Mesenchymal stem cell (in vitro differentiated cells and primary cell): ENCODE data around the gene AK9.

Source experiments
- DNase-seq: peaks from one replicate; pipeline ENCODE4 v3.0.0-alpha.2; 2013
- H2AFZ ChIP-seq: one replicate; pipeline ENCODE4 v1.6.1; 2013; ENCODE audit warnings: low read depth, mild to moderate bottlenecking, control low read depth, inconsistent platforms, low read length, moderate library complexity
- H2AK5ac ChIP-seq: 2 replicates; pipeline ENCODE4 v1.6.1; 2013; ENCODE audit warnings: low read length, moderate library complexity, mild to moderate bottlenecking, inconsistent platforms; ENCODE audit not compliant: severe bottlenecking
- H2BK120ac ChIP-seq: one replicate; pipeline ENCODE4 v1.6.1; 2013; ENCODE audit warnings: low read depth, mild to moderate bottlenecking, inconsistent platforms, low read length, moderate library complexity
- H2BK12ac ChIP-seq, 2 experiments: one replicate each; pipeline ENCODE4 v1.6.1; 2013; ENCODE audit warnings: inconsistent platforms in 2 of 2, low read length in 2 of 2, mild to moderate bottlenecking in 2 of 2, moderate library complexity in 2 of 2, control low read depth in 1 of 2
- H2BK15ac ChIP-seq: one replicate; pipeline ENCODE4 v1.6.1; 2013; ENCODE audit warnings: mild to moderate bottlenecking, low read depth, inconsistent platforms; ENCODE audit not compliant: poor library complexity, severe bottlenecking
- H2BK5ac ChIP-seq: 2 replicates; pipeline ENCODE4 v1.6.1; 2013; ENCODE audit warnings: low read depth, mild to moderate bottlenecking, low read length, control low read depth, inconsistent platforms; ENCODE audit not compliant: poor library complexity, severe bottlenecking
- H3K14ac ChIP-seq, 2 experiments: one replicate each; pipeline ENCODE4 v1.6.1; 2013; ENCODE audit warnings: inconsistent platforms in 2 of 2, low read length in 2 of 2, control low read depth in 1 of 2, mild to moderate bottlenecking in 1 of 2, moderate library complexity in 1 of 2
- H3K18ac ChIP-seq, 2 experiments: one replicate each; pipeline ENCODE4 v1.6.1; 2013; ENCODE audit warnings: inconsistent platforms in 2 of 2, low read length in 2 of 2, control low read depth in 1 of 2, low read depth in 1 of 2, mild to moderate bottlenecking in 1 of 2
- H3K23ac ChIP-seq, 2 experiments: one replicate each; pipeline ENCODE4 v1.6.1; 2013; ENCODE audit warnings: inconsistent platforms in 2 of 2, low read length in 2 of 2, mild to moderate bottlenecking in 2 of 2, moderate library complexity in 2 of 2, control low read depth in 1 of 2
- H3K27ac ChIP-seq: 2 replicates; pipeline ENCODE4 v1.5.1; 2013; ENCODE audit warnings: mild to moderate bottlenecking, moderate library complexity, low read length, control low read depth, inconsistent platforms; ENCODE audit not compliant: poor library complexity, severe bottlenecking
- H3K27me3 ChIP-seq, 2 experiments: 2 replicates each; pipeline versions ENCODE4 v1.6.1 to v1.7.0; 2013; ENCODE audit warnings: low read length in 2 of 2, mild to moderate bottlenecking in 2 of 2, moderate library complexity in 2 of 2, control low read depth in 1 of 2, inconsistent platforms in 1 of 2; ENCODE audit not compliant: control insufficient read depth in 1 of 2, insufficient read depth in 1 of 2
- H3K36me3 ChIP-seq, 2 experiments: 2 replicates each; pipeline versions ENCODE4 v1.6.1 to v1.7.0; 2013; ENCODE audit warnings: low read length in 2 of 2, control low read depth in 1 of 2, inconsistent platforms in 1 of 2, low read depth in 1 of 2, mild to moderate bottlenecking in 1 of 2; ENCODE audit not compliant: insufficient read depth in 2 of 2, control insufficient read depth in 1 of 2
- H3K4ac ChIP-seq, 2 experiments: one replicate each; pipeline ENCODE4 v1.6.1; 2013; ENCODE audit warnings: inconsistent platforms in 2 of 2, low read length in 2 of 2, mild to moderate bottlenecking in 2 of 2, moderate library complexity in 2 of 2, control low read depth in 1 of 2, low read depth in 1 of 2
- H3K4me1 ChIP-seq: 2 replicates; pipeline ENCODE4 v1.6.1; 2013; ENCODE audit warnings: low read depth, low read length, control low read depth; ENCODE audit not compliant: control insufficient read depth, insufficient read depth
- H3K4me2 ChIP-seq: 2 replicates; pipeline ENCODE4 v1.6.1; 2013; ENCODE audit warnings: low read length, mild to moderate bottlenecking, inconsistent platforms; ENCODE audit not compliant: poor library complexity, severe bottlenecking
- H3K4me3 ChIP-seq, 2 experiments: 2 replicates each; pipeline versions ENCODE4 v1.5.1 to v1.7.0; 2013; ENCODE audit warnings: low read length in 2 of 2, mild to moderate bottlenecking in 2 of 2, control low read depth in 1 of 2, low read depth in 1 of 2; ENCODE audit not compliant: insufficient read depth in 1 of 2
- H3K79me1 ChIP-seq: replicated peaks from 2 replicates; pipeline ENCODE4 v1.6.1; 2013; ENCODE audit warnings: mild to moderate bottlenecking, control low read depth, low read length, inconsistent platforms; ENCODE audit not compliant: poor library complexity, severe bottlenecking
- H3K9ac ChIP-seq: 2 replicates; pipeline ENCODE4 v1.7.0; 2013; ENCODE audit warnings: mild to moderate bottlenecking, low read length, moderate library complexity
- H3K9me3 ChIP-seq: 2 replicates; pipeline ENCODE4 v1.7.0; 2013; ENCODE audit warnings: mild to moderate bottlenecking, low read length; ENCODE audit not compliant: control insufficient read depth
- H4K8ac ChIP-seq: one replicate; pipeline ENCODE4 v1.6.1; 2013; ENCODE audit warnings: inconsistent platforms, mild to moderate bottlenecking, low read length, moderate library complexity
- H4K91ac ChIP-seq: one replicate; pipeline ENCODE4 v1.6.1; 2013; ENCODE audit warnings: mild to moderate bottlenecking, low read length, inconsistent platforms
- WGBS: methylation state at CpG from one replicate; pipeline ENCODE4 v1.1.7; 2013; ENCODE audit warnings: mixed read lengths; 5-methylcytosine and 5-hydroxymethylcytosine counted together

Gene AK9

DNA sequence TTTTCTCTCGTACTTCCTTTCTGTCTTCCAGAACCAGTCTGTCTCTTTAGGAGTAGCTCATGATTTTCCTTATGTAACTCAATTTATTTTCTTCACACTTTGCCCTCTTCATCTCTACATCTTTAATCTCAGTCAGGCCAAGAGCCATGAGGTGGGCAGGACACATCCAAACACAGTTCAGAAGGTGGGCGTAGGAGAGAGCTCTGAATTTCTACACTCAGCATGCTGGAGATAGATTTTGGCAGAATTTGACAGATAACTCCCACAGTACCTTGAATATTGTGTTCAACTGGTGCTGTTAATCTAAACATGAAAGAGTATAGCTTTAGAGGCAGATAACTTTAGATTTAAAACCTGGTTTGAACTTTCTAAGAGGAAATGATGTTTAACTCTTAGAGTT, 184.2 kb downstream of the AK9 start:
- H2AFZ ChIP-seq: no peak overlapping the region

DNA sequence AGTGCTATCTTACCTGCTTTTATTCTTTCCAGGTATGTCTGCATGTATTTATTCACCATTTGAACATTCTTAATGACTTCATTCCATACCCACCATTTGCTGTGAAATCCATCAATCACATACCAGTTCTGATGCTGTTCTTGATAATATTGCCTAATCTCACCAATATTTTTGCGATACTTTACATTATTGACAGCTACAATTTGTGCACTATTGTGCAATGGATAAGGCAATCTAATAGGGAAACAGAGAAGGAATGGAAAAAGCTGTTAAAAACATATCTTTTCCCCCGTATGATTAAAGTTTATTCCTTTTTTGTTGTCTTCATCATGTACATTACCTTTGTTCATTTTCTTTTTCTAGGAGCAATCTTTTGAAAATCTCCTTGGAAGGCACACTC, 184.7 kb downstream of the AK9 start:
- H3K4me2 ChIP-seq: no peak overlapping the region
- H2BK120ac ChIP-seq: no peak overlapping the region
- H3K4me1 ChIP-seq: peaks cover 4% of the 10 kb centered on the region
- H2AK5ac ChIP-seq: no peak overlapping the region
- H3K18ac ChIP-seq: no peak overlapping the region
- H3K79me1 ChIP-seq: no peaks in the 10 kb centered on the region
- H4K91ac ChIP-seq: no peak overlapping the region
- no peaks in the 10 kb centered on the region for H3K9me3 ChIP-seq
- H3K36me3 ChIP-seq: no peaks in the 10 kb centered on the region
- H3K4ac ChIP-seq: no peak overlapping the region
- H3K27ac ChIP-seq: no peak overlapping the region
- no peak overlapping the region for H2BK15ac ChIP-seq
- no peak overlapping the region for H3K9ac ChIP-seq
- no peak overlapping the region for H3K4me3 ChIP-seq
- no peak for DNase-seq
- no peak overlapping the region for H2AFZ ChIP-seq
- no peak overlapping the region for H3K23ac ChIP-seq
- no CpG with 5 or more reads among the region's 2 CpGs for whole genome bisulfite sequencing
- H3K27me3 ChIP-seq: peaks cover 0 to 21% of the 10 kb centered on the region in 2 experiments
- no peak overlapping the region for H2BK12ac ChIP-seq
- H2BK5ac ChIP-seq: no peak overlapping the region
- H3K14ac ChIP-seq: no peak overlapping the region
- H4K8ac ChIP-seq: no peak overlapping the region

More for the DNA sequence above, 184.2 kb downstream of the AK9 start:
- Histone ChIP-seq H3K4me3 (no peak overlapping the region), H2BK12ac (no peak overlapping the region), H3K4ac (no peak overlapping the region), H3K27ac (no peak overlapping the region), H3K23ac (no peak overlapping the region), H4K91ac (no peak overlapping the region), H2AK5ac (no peak overlapping the region), H3K9ac (no peak overlapping the region), H2BK15ac (no peak overlapping the region), H3K14ac (no peak overlapping the region), H3K4me2 (no peak overlapping the region), H3K27me3 (peaks cover 0 to 16% of the 10 kb centered on the region in 2 experiments), H3K9me3 (no peaks in the 10 kb centered on the region), H3K4me1 (peaks cover 4% of the 10 kb centered on the region), H3K36me3 (no peaks in the 10 kb centered on the region), H3K79me1 (no peaks in the 10 kb centered on the region), H2BK120ac (no peak overlapping the region), H4K8ac (no peak overlapping the region), H2BK5ac (no peak overlapping the region), H3K18ac (no peak overlapping the region)
- WGBS: 90% methylated on average over 2 of the region's 2 CpGs
- DNase-seq: no peak

DNA sequence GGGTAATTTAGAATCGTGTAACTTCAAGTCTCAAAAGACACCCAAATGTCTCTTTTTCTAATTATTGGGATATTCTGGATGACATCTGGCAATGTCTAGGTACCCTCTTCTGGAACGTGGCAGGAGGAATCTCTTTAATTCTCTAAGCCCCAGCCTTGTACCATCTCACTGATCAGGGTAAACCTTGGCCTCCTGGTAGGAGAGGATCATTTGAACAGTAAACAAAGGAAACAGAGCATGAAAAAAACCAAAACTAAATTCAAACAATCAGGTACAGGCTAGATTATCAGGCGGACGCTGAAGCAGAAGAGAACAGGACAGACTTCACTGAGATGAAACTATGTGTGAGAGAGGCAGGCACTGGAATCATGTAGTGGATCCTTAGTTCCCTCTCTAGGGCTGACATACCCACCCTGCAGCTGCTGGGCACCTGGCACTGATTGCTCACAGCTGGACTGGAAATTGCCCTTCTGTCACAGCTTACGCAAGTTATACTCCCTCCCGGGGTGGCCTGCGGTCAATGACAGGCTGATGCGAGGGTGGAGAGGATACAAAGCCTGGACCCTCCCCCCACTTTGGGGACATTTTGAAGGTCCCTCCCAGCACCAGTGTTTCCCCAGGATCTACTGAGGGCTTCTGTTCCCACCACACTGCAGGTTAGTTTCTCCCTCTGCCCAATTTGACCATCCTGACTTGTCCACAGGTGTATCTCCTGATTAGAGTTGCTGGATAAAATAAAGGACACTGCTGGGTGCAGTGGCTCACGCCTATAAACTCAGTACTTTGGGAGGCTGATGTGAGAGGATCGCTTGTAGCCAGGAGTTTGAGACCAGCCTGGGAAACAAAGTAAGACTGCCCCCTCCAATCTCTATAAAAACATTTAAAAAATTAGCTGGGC, 187.4 kb downstream of the AK9 start:
- Histone ChIP-seq H2BK120ac (no peak overlapping the region), H3K4me2 (no peak overlapping the region)

DNA sequence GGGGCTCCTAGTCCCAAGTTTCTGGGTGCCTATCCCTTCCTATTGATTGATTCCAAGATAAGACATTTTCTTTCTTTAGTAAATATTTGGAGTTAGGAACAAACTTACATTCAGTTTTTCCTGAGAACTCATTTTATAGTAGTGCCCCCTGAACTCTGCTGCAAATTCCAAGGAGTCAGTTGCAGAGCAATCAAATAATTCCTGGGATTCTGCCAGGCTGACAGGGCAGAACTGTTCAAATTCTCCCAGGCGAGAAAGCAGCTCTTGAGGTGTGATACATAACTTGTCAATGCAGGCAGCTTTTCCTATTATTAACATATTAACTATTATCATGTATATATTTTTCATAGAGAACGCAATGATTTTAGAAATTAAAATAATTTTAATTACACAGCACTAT, 192.1 kb downstream of the AK9 start:
- Histone ChIP-seq H3K23ac (no peak overlapping the region), H2BK15ac (no peak overlapping the region), H3K4me1 (peaks cover 2% of the 10 kb centered on the region), H3K9ac (no peak overlapping the region), H2AK5ac (no peak overlapping the region), H3K36me3 (no peaks in the 10 kb centered on the region), H3K9me3 (no peaks in the 10 kb centered on the region), H4K8ac (no peak overlapping the region), H3K18ac (no peak overlapping the region), H3K14ac (no peak overlapping the region), H2BK120ac (no peak overlapping the region), H3K27me3 (peaks cover 0 to 21% of the 10 kb centered on the region in 2 experiments), H4K91ac (no peak overlapping the region), H2AFZ (no peak overlapping the region), H2BK5ac (no peak overlapping the region), H3K4ac (no peak overlapping the region), H3K27ac (no peak overlapping the region), H2BK12ac (no peak overlapping the region), H3K4me2 (no peak overlapping the region), H3K4me3 (no peak overlapping the region), H3K79me1 (no peaks in the 10 kb centered on the region)
- WGBS: no CpG with 5 or more reads among the region's 2 CpGs
- no peak for DNase-seq

More for the DNA sequence above, 187.4 kb downstream of the AK9 start:
- Histone ChIP-seq H3K27ac (no peak overlapping the region), H3K4ac (no peak overlapping the region), H2BK12ac (no peak overlapping the region), H3K23ac (no peak overlapping the region), H4K8ac (no peak overlapping the region), H2BK15ac (no peak overlapping the region), H3K36me3 (no peaks in the 10 kb centered on the region), H3K4me3 (no peak overlapping the region), H3K27me3 (peaks cover 0 to 20% of the 10 kb centered on the region in 2 experiments), H2AK5ac (no peak overlapping the region), H3K18ac (no peak overlapping the region), H2AFZ (no peak overlapping the region), H3K4me1 (peaks cover 4% of the 10 kb centered on the region), H2BK5ac (no peak overlapping the region), H3K14ac (no peak overlapping the region), H4K91ac (no peak overlapping the region), H3K9me3 (no peaks in the 10 kb centered on the region), H3K9ac (no peak overlapping the region), H3K79me1 (no peaks in the 10 kb centered on the region)
- 73% methylated on average over 8 of the region's 10 CpGs for WGBS
- no peak for DNase-seq
